ENCODE data around the gene NDUFB11. TPM values are rescaled to one million over a fixed set of nuclear protein-coding genes. Genes with fewer than 3 reads are reported as not detected.

The NDUFB11 gene
- total RNA-seq, 1 experiment from 2014 or later: 258 TPM

- ATAC-seq (peak; percentile 79), DNase-seq (peak; percentile 92)
- intact Hi-C loops (cut with micrococcal nuclease): loop anchor here (5.0 to 10.0 kb wide), 4 partner anchors 172 to 464 kb away; partner anchors contain the start of genes ELK1, UXT and ZNF41
- TF ChIP-seq EZH2 (IDR thresholded peaks at IDR 0.05; ENCODE audit: low read length, unreplicated experiment) (no peak), CTCF (conservative IDR thresholded peaks at IDR 0.05; ENCODE audit: low read depth, low read length) (no peak), EZH2phosphoT487 (IDR thresholded peaks at IDR 0.05; ENCODE audit: borderline replicate concordance, low read length) (no peak)
- peak overlapping the region; percentile 90 for H3K9ac ChIP-seq (ENCODE audit: low read length)
- H3K27ac ChIP-seq (ENCODE audit: low read length): peak overlapping the region; percentile 47
- no peaks in the 10 kb centered on the region for H3K9me2 ChIP-seq (replicated peaks; ENCODE audit: low read length)
- no TSS peak for BruUV-seq (replicated peaks)
- peak overlapping the region; percentile 93 for H3K4me3 ChIP-seq (ENCODE audit: low read length)
- H3K9me3 ChIP-seq (ENCODE audit: low read length): no peaks in the 10 kb centered on the region
- POLR2A ChIA-PET (ENCODE audit: unreplicated experiment): interaction anchor here (0.6 to 1.8 kb wide), 4 partner anchors 10 to 217 kb away, joined by 3 to 5 read pairs (median 4); partner anchors contain the start of genes NDUFB11 and RBM10
- peaks cover 3% of the 10 kb centered on the region; the same call in 1 of the 2 replicates for H4K20me1 ChIP-seq (ENCODE audit: low read length)
- peak overlapping the region; percentile 92 for H2AFZ ChIP-seq (ENCODE audit: low read length)
- H3K4me1 ChIP-seq (ENCODE audit: insufficient read depth, low read length): peaks cover 22% of the 10 kb centered on the region
- H3K79me2 ChIP-seq (ENCODE audit: low read length): peaks cover 43% of the 10 kb centered on the region
- H3K36me3 ChIP-seq (ENCODE audit: low read depth, low read length): peaks cover 9% of the 10 kb centered on the region
- H3K27me3 ChIP-seq (ENCODE audit: low read length): no peaks in the 10 kb centered on the region
- no peaks in the 10 kb centered on the region for H3F3A ChIP-seq (ENCODE audit: low read length, unreplicated experiment)
- CTCF ChIA-PET: interaction anchor here (0.6 to 0.9 kb wide), 3 partner anchors 10 to 194 kb away, joined by 3 to 4 read pairs (median 3); partner anchors contain the start of genes NDUFB11 and RBM10
- H3K4me2 ChIP-seq (ENCODE audit: low read length): peak overlapping the region; percentile 100
These were observed 46.2 kb upstream of the NDUFB11 start for GRCh38 chrX:47190445-47191269.

DNA sequence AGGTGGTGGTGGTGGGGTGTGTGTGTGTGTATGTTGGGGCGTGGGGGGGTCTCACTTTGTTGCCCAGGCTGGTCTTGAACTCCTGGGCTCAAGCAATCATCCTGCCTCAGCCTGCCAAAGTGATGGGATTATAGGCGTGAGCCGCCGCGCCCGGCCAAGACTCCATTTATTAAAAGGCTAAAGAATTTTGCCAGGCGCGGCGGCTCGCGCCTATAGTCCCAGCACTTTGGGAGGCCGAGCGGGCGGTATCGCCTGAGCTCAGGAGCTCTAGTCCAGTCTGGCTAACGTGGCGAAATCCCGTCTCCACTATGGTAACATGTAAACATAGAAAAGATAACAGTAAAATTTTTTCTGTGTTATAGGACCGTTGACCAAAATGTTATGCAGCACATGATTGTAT, 45.4 kb upstream of the NDUFB11 start:
- Histone ChIP-seq H3K9me2 (replicated peaks; ENCODE audit: low read length) (no peaks in the 10 kb centered on the region), H3K36me3 (ENCODE audit: low read depth, low read length) (peaks cover 11% of the 10 kb centered on the region), H3K4me2 (ENCODE audit: low read length) (peak overlapping the region; percentile 100; the same call in 1 of the 2 replicates), H3K79me2 (ENCODE audit: low read length) (peaks cover 35% of the 10 kb centered on the region), H3K4me3 (ENCODE audit: low read length) (no peak overlapping the region), H4K20me1 (ENCODE audit: low read length) (no peaks in the 10 kb centered on the region), H3K9ac (ENCODE audit: low read length) (no peak overlapping the region), H2AFZ (ENCODE audit: low read length) (peak overlapping the region; percentile 92; the same call in 1 of the 2 replicates), H3F3A (ENCODE audit: low read length, unreplicated experiment) (no peaks in the 10 kb centered on the region), H3K9me3 (ENCODE audit: low read length) (no peaks in the 10 kb centered on the region), H3K27ac (ENCODE audit: low read length) (no peak overlapping the region), H3K27me3 (ENCODE audit: low read length) (no peaks in the 10 kb centered on the region), H3K4me1 (ENCODE audit: insufficient read depth, low read length) (peaks cover 16% of the 10 kb centered on the region)
- no peak for DNase-seq
- no peak for ATAC-seq
- no peak for TF ChIP-seq EZH2 (IDR thresholded peaks at IDR 0.05; ENCODE audit: low read length, unreplicated experiment)
- no peak for TF ChIP-seq EZH2phosphoT487 (IDR thresholded peaks at IDR 0.05; ENCODE audit: borderline replicate concordance, low read length)
- no peak for TF ChIP-seq CTCF (conservative IDR thresholded peaks at IDR 0.05; ENCODE audit: low read depth, low read length)
- intact Hi-C loops (cut with micrococcal nuclease): loop anchor here (5.0 to 10.0 kb wide), 4 partner anchors 172 to 465 kb away; partner anchors contain the start of genes ELK1, UXT and ZNF41
- BruUV-seq (replicated peaks): no TSS peak
- POLR2A ChIA-PET (ENCODE audit: unreplicated experiment): interaction anchor here (1.8 kb wide), 1 partner anchor 45 kb away, joined by 5 read pairs; the partner anchor contains the start of genes NDUFB11 and RBM10
- CTCF ChIA-PET: no interaction called here

Measured in PC-3 (cell line).